Medulla oblongata (tissue), 1 donor: ENCODE results near the gene MAP3K8.
"Not testable (repeated sequence)": the region's sequence is repeated elsewhere in the genome, so short reads cannot be mapped to it uniquely, and the experiment has no call there.

Experiments
- DNase-seq: peaks from one replicate; pipeline ENCODE4 v3.0.0-alpha.2; 2015; ENCODE audit errors: extremely low spot score

The MAP3K8 gene

DNA sequence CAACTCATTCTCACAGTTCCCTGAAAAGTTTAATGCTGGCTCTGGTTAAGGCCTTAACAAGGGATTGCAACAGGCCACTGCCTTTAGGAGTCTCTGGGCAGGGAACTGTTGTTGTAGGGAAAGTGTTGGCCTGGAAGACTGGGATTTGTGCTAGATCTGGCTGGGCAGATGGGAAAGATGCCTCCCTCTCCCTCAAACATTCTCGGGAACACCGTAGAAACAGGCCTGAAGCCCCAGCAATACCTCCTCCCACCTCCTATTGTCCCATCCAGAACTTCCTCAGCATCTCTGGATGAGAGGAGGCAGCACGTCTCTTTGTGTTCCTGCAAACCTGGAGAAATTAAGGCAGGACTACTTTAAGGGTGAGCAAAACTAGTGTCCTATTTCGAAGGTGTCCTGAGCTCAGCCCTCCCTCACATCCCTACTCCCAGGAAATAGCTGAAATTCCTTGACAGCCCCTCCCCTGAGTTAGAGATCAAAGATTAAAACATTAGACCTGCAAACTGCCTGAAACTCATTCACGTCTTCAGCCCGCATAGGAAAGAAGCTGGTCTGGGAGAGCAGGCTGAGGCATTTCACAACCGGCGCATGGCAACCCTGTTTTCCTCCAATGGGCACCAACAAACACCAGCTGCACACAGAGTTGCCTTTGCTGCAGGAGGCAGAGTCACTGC lies 10.9 kb upstream of the MAP3K8 start:
- peak; percentile 35 for DNase-seq

DNA sequence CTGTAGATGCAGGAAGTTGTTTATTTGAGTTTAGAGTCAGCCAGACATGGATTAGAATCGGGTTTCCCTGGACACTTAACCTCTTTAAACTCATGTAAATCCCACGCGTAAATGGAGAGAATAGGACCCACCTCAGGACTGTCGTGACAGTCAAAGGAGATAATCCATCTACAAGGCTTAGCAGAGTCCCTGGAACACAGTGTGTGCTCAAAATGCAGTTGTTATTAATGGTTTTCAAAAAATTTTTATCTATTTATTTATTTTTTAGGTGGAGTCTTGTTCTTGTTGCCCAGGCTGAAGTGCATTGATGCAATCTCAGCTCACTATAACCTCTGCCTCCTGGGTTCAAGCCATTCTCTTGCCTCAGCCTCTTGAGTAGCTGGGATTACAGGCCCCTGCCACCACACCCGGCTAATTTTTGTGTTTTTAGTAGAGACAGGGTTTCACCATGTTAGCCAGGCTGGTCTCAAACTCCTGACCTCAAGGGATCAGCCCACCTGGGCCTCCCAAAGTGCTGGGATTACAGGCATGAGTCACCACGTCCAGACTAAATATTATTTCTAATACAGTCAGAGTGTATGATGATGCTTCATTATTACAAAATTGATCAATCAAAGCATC lies 10.2 kb upstream of the MAP3K8 start:
- DNase-seq: not testable (repeated sequence)

DNA sequence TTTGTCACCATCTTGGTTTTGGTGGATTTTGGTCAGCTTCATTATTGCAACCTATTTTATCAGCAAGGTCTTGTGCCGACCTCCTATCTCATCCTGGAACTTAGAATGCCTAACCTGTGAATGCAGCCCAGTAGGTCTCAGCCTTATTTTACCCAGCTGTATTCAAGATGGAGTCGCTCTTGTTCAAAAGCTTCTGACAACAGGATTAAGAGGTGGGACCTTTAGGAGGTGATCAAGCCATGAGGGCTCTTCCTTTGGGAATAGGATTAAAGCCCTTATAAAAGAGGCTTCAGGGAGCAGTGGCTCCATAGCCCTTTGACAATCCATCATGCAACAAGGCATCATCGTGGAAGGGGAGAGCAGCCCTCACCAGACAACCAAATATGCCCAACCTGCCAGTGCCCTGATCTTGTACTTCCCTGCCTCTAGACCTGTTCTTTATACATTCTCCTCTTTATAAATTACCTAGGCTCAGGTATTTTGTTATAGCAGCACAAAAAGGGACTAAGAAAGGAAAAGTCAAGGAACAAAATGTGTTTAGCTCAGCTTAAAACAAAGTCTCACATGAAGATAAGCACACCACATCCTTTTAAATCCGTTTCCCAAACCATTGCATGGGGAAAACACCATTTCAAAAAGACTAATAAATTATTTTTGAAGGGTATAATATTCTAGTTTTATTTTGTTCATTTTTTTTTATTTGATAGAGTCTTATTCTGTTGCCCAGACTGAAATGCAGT lies 8.5 kb upstream of the MAP3K8 start:
- no peak for DNase-seq

DNA sequence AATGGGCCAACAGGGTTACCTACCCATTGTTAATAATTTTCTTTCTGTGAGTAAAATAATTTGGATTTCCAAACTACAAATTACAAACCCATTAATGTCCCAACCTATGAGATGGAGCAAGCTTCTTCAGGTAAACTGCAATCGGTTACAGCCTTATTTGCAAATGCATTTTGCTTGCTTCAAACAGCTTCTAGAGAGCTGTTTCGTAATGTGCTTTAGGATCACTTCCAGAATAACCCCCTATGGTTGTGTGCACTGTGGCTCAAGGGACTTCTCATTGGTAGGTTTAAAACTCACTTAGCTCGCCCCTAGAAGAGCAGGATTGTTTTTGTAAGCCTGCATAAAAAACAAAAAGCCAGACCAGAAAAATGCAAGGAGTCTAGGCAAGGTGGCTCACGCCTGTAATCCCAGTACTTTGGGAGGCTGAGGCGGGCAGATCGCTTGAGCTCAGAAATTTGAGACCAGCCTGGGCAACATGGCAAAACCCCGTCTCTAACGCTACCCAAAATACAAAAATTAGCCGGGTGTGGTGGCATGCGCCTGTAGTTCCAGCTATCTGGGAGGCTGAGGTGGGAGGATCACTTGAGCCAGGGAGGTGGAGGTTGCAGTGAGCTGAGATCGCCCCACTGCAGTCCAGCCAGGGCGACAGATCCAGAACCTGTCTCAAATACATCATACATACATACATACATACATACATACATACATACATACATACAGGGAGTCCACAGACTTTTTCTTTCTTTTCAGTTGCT lies 3.3 kb upstream of the MAP3K8 start:
- DNase-seq: no peak

DNA sequence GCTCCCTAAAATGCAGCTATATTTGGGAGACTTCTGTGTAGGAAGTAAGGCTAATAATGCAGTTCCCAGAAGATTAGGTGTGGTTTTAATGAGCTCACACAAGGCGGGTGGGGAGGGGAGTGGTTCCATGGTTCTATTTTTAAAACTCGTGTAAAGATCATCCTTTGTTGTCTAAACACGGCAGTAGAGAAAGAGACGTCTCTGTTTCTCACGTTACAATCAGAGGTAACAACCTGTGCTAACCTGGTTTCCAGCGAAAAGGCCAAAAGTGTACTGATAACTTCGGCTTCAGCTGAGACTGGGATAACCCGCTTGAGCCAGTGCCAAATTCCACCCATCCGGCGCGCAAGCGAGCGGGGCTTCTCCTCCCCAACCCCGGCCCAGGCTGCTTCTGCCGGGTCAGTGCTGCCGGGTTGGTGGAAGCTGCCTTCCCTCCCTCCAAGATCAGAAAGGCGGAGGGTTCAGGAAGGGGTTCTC lies 2.5 kb upstream of the MAP3K8 start:
- no peak for DNase-seq

DNA sequence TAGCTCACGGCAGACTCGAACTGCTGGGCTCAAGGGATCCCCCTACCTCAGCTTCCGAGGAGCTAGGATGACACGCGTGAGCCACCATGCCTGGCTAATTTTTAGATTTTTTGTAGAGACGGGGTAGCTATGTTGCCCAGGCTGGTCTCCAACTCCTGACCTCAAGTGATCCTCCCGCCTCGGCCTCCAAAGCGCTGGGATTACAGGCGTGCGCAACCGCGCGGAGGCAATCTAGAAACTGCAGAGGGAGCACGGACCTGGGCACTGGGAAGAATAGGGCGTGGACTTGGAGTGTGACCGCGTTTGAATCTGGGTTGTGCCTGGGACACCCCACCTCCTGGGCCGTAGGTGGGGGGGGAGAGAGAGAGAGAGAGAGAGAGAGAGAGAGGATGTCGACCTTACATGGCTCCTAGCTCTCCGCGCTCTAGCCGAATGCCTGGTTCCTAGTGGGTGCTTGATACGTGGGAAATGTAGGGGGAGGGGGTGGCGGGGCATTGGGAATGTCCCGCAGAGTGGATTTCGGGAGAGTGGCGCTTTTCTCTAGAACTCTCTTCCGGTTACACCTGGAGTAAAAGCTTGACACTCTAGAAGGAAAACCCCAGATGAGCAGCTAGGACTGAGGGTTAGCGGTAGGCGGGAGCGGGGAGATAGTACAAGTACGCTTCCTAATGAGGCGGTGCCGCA lies 1.2 kb upstream of the MAP3K8 start:
- peak; percentile 30 for DNase-seq

DNA sequence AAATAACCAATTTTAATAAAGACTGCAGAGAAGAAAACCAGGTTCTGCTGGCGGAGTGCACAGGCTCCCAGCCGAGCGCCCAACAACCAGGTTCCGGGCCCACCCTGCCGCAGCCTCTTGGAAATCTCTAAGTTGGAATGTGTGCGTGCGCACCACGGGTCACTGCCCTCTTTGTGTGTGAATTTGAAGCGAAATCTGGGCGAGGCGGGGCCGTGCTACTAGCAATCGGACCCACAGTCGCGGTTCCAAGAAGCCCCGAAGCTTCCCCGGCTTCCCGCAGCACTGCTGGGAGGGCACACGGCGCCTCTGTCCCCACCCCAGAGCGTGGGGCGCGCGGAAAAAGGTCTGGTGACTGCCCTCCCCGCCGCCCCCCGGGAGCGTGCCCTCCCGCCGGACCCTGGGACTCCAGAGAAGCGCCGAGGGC lies 666 bp upstream of the MAP3K8 start:
- DNase-seq: no peak

DNA sequence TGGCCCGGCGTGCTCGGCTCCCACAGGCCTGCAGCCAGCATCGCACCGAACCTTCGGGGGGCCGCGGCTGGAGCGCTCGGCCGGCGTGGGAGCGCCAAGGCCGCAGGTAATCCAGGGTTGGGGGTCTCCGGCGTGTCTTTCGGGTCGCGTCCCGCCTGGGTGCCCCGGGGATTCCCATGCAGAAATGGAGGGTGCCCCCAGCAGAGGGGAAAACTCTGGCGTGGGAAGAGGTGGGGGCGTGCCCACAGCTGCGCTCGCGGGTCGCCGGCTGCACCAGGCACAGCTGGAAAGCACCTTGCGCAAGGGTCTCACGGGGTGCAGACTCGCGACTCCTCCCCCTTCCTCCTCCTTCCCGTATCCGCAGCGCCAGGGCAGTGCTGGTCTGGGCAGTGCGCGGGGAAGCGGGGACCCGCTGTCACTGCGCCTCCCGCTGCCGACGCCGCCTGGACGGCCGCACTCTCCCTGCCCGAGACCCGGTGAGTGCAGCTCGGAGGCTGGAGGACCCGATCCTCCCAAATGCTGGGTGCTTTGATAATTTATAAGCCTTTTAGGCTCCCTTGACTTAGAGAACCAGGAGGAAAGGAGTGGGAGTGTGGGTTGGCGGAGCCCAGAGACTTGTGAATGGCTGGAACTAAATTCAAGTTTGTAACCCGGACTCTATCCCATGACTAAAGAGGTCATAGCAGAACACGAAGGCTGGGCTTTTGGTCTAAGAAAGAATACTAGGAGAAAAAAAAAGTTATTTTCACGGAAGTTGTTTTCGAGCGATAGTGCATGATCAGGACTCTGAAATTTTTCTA lies 489 bp downstream of the MAP3K8 start:
- peak; percentile 65 for DNase-seq

DNA sequence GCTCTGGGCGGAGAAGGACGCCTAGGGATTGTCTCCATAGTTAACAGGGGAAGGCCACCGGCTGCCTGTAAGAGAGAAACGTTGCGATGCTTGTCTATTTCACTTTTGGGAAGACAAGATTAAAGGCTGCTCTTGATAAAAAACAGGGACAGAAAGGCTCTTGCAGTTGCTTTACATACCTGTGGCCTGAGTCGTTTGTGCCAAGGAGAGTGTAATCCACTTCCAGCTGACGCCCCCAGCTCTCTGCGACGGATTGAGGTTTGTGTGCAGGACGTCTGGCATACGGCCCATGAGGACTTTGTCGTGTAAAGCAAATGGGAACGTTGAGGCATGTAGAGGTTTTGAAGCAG lies 1.1 kb downstream of the MAP3K8 start:
- peak; percentile 49 for DNase-seq

DNA sequence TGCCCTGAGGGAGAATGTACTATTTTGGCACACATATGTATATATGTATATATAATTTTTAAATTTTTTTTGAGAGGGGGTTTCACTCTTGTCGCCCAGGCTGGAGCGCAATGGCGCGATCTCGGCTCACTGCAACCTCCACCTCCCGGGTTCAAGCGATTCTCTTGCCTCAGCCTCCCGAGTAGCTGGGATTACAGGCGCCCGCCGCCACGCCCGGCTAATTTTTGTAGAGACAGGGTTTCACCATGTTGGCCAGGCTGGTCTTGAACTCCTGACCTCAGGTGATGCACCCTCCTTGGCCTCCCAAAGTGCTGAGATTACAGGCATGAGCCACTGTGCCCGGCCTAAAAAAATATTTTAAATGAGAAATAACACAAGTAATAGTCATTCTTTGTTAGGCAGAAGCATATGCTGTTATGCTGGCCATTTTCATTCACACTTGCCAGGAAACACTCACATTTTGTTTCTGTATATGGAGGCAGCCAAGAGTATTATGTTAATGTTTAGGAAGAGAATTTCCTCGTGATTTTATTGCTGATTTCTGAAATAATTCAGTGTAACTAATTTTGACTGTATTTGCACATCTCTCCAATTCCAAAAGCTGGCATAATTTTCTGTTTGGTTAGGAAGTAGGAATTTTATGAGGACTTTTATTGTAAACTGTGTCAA lies 1.6 kb downstream of the MAP3K8 start:
- DNase-seq: not testable (repeated sequence)

DNA sequence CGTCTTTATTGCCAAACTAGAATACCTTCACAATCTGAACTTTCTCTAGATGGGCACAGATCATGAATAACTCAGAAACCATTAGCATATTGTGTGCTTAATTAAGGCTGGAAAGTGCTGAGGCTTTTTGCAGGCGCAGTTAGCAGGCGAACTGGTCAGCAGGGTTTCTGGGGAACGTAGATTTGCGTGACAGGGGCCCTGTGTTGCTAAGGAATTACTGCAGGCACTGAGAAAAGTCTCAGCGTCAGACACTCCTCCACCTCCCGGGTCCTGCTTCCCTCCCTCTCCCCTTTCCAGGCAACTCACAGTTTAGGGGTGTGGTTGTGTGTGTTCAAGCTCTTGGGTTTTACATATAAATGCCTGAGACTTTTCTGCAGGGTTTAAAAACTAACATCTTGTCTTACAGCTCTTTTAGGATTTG lies 2.2 kb downstream of the MAP3K8 start:
- peak; percentile 57 for DNase-seq

DNA sequence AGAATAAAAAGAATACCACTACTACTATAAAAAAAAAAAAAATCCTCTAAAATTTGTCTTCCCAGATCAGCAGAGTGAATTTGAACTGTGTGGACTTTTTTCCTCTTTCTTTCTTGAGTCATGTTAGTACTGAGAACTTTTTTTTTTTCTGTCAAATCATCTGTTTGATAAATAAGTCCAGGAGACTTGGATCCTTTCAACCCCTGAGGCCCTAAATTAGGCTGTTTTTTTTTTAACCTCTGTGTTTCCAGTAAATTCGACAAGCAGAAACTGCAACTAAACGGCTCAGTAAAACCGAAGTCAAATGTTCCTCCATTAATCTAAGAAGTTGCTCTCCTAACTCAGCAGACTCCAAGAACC lies 2.7 kb downstream of the MAP3K8 start:
- no peak for DNase-seq

DNA sequence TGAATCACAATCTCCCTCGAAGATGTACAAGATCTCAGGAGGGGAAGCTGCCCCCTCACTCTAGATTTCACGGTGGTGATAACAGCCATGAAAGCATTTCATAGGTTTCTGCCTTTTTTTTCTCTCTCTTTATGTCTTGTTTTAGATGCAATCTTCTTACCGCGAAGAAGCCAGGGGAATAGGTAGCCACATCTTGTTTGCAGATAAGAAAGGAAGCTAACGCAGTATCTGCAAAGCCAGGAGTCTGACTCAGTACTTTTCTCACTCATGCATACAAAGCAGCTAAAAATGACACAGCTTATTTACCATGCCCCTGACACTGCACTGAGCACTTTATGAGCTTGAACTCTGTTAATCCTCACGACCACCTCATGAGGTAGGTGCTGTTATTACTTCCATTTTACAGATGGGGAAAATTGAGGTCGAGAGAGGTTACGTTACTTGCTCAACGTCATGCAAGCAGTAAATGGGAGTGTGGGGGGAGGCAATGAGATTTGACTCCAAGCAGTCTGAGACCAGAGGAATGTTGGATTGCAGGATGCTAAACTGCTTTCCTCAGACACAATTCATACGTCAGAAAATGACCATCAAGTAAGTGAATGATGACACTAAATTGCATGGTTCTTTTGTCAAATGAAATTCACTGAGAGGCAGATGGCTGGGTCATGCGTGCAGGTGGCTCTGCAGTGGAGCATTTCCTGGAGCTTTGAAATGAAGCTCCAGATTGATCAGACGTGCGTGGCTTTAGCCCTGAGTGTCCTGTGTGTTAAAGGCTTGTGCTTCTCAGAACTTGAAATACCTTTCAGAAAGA lies 3.3 kb downstream of the MAP3K8 start:
- DNase-seq: no peak

DNA sequence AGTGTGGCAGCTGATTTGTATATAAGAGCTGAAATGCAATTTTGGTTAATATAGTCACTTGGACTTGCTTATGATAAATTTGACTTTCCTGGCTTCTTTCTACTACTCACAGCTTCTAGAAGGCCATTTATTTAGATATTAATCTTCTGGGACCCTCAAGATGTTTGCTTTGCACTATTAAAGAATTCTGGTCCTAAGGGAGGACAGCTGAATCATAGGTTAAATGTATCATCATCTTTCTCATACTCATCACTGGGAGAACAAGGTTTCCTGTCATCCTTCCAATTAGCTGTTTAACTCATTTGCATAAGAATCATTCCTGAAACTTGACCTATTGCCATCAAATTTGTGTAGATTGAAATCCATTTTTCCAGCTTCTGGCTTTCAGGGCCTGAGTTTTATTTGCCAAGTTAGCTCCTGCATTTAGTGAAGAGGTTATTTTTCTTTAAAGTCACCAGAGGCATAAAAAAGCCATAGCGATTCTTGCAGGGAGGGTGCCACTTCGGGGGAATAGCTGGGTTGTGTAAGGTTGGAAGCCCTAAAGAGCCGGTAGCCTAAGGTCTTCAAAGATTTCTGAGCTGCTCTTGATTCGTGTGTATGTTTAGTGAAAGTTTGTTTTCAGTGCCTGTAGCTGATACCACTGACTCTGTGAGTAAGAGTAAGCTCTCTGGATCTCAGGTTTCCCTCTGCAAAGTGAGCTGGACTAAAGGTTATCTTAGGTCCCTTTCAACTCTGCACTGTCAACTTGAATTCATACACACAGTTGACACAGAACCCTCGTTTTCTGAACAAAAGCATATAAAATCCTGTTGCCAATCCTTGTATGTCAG lies 4.3 kb downstream of the MAP3K8 start:
- no peak for DNase-seq

DNA sequence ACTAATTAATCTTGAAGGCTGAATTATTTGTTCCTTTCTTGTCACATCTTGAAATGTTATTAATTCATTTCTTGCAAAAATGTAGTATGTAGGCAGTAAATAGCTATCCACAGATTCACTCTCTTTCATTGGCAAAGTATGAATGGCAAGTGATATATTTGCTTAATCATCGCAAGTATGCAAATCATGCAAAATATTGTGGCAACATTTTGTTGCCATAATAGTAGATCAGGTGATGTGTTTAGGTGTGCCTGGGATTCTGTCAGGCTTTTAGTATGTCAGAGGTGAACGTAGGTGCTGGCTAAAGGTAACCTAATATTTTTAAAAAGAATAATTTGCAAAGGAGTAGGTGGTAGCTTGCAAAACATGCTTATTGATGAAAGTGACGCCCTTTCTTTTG lies 5.9 kb downstream of the MAP3K8 start:
- no peak for DNase-seq

DNA sequence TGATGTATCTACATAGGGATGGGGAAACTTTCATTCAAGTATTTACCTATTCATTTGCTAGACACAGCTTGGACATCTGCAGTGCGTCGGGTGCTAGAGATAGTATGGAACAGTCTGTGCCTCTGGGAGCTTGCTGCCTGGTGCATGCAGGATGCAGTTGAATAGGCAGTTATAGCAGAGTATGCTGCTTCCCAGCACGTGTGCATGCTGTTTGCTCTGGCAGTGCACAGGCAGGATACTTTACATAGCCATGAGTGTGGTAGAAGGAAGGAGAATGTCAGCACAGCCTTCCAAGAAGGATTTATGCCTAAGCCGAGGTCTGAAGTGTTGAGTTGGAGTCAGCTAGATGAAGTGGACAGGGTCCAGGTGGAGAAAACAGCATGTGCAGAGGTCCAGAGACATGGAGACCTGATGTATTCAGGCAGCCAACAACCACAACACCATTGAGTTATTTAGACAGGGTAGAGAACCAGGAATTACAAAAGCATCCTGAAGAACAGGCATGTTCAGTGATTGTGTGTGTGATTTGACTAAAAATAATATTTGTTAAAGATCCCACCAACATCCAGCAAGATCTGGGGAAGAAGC lies 8.1 kb downstream of the MAP3K8 start:
- no peak for DNase-seq

DNA sequence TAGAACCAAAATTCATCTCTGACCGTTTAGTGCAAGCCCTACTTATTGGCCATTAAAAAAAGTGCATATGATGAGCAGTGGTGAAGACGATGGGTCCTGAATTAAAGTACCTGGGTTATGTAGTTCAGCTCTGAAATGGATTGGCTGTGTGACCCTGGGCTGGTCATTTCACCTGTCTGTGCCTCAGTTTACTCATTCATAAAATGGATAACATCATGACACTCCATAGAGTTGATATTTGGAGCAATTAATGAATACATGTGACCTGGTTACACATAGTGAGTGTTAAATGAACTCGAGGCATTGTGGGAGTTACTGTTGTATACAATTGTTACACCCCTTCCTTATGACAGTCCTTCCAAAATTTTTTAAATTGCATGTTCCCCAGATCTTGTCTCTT lies 9.1 kb downstream of the MAP3K8 start:
- no peak for DNase-seq

DNA sequence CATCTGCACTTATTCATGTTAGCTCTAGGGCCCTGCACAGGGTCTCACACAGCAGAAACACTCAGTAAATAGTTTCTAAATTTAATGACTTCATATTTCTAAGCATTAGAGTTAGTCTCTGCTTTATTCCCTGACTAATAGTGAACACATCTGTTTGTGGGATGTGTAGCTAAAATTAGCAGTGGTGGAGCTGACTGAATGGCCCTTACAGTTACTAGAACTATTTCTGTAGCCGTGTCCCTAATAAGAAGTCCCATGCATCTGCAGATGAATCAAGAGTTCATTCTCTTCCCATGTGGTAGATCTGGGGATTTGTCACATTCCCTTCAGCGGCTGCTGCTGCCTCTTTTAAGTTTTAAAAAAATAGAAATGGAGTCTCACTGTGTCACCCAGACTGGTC lies 11.7 kb downstream of the MAP3K8 start:
- DNase-seq: no peak
